ENCODE results near the gene POU2AF3.

POU2AF3 gene

DNA sequence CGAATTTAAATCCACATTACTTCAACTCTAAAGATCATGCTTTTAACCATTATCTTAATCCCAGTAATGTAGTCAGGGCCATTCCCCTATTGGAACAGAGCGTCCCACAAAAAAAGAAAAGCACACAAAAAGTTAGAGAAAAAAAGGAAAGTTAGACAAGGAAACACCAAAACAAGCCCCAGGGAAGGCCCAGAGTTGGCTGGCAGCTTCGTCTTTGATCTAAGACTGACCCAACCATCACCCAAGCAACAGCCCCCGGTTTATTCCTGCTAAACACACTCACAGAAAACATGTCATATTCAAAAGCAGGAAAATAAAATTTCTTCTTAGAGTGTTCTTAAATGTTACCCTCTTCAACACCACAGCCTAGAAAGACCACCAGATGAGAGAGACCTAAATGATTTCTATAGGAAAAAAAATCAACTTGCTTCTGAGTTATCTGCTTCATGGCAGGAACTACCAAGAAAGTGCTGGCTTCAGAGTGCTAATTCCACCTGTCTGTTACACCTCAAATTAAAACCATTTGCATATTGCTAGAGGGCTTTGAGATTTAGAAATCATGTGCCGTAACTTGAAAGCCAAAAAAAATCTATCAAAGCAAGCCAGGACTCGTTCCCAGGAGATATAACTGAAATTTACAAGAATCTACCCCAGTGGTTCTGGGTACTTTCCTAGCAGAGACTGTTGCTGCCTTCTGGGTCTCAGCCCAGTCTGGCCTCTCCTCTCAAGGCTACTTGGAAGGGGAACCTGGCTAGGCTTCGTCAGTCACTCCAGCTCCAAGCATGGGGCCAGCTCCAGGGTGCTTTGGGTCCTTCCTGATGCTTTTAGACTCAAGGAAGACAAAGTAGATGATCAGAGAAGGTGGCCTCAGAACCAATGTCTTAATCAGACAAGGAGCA, 31.2 kb downstream of the POU2AF3 start:
- no peak for DNase-seq

DNA sequence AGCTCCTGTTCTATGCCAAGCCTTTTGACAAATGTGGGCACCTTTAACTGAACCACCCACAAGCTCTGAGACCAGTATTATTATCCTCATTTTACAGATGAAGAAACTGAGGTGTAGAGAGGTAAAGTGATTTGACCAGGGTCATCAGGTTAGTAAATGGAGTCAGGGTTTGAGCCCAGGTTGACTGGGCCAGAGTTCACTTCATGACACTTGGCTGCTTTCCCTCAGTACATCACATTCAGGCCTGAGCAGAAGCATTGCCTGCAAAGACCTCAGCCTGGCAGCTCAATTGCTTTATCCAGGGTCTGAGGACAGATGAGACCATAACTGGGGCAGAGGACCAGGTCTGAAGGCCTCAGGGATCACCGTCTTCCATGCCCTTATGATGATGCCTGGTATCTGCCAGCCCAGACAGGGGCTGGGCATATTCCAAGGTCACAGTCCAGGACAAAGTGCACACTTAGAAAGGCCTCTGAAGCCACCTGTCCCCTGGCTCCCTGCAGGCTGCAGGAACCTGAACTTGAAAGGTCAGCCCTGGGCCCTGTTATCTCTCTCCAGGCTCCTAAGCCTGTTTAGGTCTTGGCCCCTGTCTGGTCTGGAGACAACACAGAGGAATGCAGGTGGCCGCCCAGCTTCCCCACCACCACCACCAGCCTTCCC, 32.0 kb downstream of the POU2AF3 start:
- DNase-seq, result no peak

DNA sequence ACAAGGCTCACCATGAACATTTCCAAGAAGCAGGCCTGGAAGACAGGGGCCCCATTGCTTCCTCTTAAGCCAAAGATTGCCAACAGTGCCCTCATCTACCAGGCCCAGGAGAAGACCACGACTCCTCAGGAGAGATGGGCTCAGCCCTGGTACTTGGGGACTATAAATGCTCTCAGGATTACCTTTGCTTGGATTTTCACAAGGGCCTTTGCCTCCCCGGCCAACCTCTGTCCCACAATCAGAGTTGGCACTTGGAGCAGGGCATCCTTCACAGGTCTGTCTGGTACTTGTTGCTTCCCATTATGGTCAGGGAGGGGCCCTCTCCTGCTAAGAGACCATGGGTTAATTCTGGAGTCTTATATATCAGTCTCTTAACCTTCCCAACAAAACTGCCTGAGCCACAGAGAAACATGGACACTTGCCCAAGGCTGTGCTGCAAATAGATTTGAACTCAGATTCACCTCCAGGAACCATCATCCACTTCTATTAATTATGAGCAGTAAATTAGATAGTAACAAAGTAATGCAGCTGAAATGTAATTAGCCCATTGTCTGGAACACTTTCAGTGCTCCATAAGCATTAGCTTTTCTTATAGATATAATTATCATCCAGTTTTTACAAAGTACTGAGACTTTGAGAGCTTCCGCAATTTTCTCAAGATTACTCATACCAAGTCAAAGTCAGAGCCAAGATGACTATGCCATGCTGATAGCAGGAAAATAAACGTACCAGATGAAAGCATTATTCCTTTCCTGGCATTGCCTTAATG, 33.5 kb downstream of the POU2AF3 start:
- DNase-seq, result no peak

DNA sequence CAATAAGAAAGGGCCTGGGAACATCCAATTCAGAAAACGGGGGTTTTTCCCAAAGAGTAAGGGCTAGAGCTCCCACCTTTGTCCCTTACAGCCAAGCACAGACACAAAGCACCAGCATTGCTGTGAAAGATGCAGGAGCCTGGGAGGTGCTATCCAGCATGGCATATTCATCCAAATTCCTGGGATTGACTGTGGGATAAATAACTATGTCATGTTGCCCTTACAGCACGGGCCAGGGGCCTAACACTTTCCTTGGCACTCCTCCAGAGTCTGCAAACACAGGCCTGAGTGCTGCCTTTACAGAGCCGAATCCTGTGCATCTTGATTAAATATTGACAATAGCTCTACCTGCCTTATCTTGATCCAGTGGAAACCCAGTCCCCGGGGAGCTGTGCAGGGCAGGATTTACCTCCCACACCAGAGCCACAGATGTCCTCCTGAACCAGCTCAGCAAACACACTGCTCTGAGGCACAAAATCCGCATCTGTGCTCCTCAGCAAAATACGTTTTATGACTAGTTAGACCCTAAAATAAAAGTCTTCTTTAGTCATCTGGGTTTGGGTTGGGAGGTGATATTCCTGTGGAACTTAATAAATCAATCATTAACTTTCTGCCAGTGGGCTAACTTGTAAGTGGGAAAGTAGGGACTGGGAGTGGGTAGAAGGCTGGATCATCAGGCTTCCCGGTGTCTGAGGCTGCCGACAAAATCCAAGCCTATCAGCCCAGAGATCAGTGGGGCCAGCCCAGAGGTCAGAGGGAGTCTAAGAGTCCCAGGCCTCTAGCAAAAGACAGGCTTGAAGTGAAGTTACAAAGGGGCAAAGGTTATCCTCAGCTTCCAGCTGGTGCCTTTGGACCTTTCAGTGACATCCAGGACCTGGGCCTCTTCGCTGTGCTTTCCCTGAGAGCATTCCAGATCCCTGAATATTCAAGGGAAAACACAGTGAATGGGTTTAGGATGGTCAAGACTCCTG, 36.5 kb downstream of the POU2AF3 start:
- no peak for DNase-seq

DNA sequence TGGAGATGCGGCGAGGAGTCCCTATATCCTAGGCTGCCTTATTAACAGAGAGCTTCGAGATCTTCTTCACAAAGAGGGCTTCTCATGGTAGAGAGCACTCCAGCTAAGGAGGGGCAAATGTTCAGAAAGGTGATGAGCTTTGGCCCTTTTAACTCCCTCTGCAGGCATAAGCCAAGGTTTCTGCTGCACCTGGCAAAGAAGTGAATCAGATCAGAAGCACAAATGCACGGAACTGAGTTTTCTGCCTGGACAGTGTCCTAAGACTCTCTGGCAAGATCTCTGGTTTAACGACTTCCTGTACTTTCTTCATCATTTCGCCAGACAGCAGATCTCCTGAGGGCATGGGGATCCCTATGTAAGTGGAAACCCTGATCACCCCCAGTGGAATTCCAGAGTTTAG, 37.2 kb downstream of the POU2AF3 start:
- no peak for DNase-seq

DNA sequence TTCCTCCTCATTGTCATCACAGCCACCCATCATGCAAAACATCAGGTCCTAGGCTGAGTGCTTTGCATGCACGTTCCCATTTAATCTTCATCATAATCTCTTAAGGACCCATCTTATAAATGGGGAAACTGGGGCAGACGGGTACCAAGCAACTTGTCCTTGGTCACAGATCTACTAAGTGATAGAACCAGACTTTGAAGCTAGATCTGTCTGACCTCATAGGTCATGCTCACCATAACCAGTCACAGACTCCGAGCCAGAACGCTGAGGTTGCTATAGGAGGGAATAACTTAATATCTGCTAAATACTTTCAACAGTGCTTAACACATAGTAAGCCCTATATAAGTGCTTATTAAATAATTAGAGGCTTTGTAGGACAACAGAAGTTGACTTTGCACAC, 37.7 kb downstream of the POU2AF3 start:
- no peak for DNase-seq

DNA sequence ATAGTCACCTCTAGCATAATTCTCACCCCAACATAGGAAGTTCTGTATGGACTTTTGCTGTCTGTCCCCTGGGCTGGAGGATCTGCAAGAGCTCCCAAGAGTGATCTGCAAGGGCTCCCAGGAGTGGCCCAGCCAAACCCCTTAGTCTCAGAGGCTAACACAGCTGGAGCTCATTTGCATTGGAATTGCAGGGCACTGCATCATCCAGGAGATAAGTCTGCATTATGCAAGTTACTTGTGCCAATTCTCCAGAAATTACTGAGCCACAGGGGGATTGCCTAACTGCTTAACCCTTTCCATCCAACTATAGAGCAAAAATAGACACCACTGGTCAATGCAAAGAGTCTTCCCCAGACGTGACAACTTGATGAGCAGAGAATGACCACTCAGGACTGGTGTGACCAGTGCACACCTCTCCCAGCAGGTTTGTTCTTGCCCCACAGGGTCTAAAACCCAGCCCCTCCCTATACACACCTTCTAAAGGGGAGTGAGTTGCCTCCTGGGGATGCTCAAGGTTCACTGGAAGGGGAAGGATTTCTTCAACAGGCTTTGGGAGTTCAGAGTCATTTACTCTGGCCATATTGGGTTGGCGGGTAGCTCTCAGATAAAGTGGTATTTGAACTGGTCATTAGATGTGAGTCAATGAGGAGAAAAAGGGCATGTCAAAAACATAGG, 38.4 kb downstream of the POU2AF3 start:
- DNase-seq, result no peak

DNA sequence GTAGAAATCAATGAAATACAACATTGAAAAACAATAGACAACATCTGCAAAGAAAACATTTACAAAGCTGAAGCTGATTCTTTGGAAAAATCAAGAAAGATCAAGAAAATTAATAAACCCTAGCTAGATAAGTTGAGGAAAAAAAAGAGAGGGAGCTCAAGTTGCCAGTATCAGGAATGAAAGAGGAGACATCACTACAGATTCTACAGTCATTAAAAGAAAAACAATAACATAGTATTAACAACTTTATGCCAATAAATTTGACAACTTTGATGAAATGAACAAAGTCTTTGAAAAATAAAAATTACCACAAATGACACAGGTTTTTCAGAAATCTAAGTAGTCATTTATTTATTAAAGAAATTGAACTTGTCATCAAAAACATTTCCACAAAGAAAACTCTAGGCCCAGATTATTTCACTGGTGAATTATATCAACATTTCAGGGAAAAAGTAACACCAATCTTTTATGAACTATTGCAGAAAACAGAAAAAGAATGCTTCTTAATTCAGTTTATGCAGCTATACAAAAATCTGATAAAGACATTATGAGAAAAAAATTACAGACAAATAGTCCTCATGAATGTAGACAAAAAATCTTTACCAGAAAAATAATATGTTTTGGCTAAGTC, 41.5 kb downstream of the POU2AF3 start:
- DNase-seq, result no peak

DNA sequence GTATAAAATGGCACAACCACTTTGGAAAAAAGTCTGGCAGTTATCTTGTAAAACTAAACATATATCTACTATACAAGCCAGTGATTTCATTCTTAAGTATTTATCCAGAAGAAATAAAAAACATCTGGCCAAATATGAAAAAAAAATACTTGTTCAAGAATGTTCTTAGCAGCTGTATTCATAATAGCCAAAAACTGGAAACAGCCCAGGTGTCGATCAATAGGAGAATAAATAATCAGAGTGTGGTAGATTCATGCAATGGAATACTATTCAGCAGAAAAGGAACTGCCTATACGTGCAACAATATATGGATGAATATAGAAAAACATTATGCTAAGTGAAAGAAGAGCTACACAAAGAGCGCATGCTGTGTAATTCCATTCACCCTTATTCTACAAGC, 44.0 kb downstream of the POU2AF3 start:
- DNase-seq, result no peak

DNA sequence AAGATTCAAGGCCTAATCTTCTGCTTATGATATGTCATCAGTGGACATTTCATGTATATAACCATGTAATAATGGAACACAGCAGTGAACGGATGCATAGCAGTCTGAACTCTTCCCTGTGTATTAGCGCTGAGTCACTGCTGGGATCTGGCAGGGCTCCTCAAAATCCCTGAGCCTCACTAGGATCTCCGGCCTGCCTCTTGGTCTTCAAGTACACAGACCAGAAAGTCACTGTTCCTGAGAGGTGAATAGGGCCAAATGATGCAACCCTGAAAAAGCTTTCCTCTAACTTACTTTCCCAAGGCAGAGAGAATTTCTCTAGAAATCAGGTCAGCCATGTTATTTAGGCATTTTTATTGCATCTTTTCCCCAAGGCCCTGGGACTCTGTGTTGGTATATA, 45.7 kb downstream of the POU2AF3 start:
- DNase-seq, result no peak

DNA sequence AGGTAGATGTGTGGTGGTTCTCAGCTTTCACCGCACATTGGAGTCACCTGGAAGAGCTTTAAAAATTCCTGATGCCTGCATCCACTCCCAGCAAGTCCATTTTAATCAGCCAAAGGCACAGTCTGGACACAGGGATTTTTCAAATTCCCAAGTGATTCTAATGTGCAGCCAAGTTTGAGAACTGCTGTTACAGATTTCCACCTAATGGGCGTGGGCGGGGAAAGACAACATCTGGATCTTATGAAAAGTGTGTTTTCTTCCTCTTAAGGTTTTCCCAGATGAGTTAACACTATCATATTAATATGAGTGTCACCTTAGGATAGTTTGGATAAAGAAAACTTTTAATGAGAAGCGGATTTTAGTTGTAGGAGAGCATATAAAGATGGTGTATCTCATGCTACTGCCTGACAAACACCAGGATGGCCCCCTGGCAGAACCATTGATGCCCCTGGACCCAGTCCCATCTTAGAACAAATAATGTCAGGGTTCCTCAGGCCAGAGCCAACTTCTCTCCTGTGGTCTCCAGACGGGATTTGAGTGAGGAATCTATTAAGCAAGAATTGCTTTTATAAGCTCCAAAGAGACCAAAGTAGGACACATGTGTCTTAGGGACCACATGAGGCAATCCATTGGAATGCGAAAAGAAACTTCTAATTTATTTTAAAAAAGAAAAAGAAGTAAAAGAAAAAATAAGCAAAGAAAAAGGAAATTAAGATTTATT, 48.8 kb downstream of the POU2AF3 start:
- DNase-seq, result no peak

DNA sequence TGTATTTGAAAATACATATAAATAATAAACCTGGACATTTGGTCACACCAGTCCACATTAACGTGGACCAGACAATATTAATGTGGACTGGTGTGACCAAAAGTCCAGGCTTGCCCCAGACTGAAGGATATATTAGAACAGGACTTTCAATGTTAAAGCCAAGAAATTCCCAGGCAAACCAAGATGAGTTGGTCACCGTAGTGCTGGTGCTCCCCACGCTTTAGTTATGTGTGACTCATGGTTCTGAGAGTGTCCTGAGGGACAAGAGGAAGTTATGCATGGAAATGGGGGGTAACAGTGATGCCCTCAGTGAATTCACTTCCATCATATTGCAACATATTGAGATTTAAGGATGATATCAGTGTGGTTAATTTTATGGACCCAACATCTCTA, 49.4 kb downstream of the POU2AF3 start:
- no peak for DNase-seq

DNA sequence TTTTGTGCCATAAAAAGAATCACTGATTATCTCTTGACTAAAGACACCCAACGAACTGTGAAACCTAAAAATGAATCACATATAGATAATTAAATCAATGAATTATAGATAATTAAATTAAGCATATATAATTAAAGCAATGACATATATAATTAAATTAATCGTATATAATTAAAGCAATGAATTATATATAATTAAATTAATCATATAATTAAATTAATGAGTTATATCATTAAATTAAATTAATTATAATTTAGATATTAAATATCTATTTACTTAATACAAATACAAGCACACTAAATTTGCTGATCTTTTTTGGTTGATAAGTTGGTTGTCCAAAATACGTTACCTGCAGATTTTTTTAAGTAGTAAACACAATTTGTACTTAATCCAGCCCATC, 49.8 kb downstream of the POU2AF3 start:
- no peak for DNase-seq

DNA sequence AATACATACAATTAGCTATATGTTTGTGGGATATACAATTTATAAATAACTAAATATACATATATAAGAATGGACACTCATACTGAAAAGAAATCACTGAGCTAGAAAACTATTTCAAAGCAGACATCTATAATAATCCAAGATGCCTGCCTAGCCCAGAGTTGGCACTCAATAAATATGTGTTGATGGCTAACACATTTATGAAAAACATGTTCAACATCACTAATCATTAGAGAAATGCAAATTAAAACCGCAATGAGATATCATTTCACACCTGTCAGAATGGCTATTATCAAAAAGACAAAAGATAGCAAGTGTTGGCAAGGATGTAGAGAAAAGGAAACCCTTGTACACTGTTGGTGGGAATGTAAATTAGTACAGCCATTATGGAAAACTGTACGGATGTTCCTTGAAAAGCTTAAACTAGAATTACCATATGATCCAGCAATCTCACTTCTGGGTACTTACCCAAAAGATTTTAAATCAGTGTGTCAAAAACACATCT, 50.9 kb downstream of the POU2AF3 start:
- no peak for DNase-seq

DNA sequence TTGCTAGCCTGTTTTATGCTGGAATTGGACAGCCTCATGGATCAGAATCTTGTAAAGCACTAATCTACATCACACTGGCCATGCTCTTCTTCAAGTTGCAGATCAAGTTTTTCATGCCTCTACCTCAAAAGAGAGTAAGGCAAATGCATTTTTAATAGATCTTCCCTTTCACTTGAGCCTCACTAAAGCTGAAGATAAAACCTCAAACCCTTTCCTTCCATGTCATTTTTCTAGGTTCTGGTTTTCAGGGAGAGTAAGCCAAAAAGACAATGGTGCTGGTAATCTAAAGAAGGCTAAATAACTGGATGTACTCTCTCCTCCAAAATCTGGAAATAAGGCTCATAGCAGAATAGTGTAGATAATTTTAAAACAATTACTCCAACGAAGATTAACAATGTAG, 52.5 kb downstream of the POU2AF3 start:
- no peak for DNase-seq

DNA sequence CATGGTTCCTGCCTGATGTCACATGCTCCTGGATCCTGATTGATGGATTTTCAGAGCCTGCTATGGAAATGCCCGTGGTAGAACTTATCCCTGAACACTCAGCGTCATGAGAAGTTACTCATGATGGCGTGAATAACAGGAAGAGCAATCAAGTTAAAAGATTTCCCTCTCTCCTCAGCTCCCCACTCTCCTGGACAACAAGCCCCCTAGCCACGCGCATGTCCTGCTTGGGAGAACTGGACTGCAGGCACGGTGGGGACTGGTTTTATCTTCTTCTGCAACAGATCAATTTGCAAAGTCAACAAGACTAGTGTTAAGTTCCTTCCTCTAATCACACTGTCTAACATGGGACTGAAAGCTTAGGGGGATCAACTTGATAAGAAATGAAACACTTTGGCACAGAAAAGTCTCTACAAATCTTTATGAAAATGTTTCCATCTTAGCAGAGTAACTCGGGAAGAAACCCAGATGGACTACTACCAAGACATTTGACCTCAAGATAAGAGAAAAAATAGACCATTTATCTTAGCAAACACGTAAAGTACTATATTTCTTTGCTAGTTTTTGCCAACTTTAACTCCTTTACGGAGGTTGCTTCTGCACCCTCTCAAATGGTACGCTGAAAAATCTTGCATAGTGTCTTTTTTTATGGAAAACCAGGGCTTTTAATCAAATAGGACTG, 53.2 kb downstream of the POU2AF3 start:
- no peak for DNase-seq

DNA sequence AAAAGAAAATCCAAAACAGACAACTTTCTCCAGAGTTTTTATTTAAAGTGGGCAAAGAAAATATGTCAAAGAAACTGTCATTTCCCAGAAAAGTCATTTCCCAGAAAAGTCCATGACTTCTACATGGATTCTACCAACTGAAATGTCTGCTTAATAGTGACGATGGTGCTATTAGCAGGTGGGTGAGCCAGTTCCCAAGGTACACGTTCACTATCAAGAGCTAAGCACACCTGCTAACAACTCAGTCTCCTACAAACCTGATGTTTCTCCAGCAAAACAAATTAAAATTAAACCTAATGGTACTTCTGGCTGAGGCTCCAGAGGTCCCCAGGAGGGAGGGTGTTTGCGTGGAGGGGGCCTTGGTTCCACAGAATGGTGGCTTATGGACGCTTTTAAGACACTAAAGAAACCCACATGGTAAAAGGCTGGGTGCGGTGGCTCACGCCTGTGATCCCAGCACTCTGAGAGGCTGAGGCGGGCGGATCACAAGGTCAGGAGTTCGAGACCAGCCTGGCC, 53.9 kb downstream of the POU2AF3 start:
- no peak for DNase-seq

DNA sequence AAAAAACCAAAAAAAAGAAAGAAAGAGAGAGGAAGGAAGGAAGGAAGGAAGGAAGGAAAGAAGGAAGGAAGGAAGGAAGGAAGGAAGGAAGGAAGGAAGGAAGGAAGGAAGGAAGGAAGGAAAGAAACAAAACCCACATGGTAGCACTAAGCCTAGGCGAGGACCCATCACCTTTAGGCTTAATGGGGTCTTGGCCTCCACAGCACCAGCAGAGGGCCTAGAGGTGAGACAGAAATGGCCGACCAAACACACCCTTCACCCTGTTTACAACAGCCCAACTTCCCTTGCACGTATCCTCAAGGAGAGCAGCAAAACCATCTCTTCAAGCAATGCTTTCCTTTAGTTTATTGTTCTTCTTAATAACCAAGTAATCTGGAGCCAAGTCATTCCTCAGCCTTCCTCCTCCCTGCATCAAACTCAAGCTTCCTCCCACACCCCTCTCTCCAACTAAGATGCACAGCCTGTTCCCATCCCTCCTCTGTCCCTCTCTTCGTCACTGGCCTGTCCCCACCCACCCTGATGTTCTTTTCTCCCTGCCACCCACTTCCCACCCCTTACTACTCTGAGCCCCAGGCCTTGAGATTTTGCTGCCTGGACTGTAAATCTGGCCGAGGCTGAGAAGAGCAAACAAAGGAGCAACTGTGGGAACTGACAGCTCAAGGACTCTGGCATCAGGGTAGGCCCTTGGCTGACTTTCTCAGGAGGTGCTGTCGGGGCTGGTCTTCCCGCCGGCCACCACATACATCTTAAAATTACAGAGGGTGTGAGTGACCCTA, 54.8 kb downstream of the POU2AF3 start:
- no peak for DNase-seq

Measured in activated T-cell treated with anti-CD3 and anti-CD28 coated beads for 4 hours (primary cell).